Keratinocyte (primary cell): ENCODE measurements around the gene FBXO42. TPM values are rescaled to one million over a fixed set of nuclear protein-coding genes. Genes with fewer than 3 reads are reported as not detected.

Experiments used
- DNase-seq: peaks from one replicate; pipeline ENCODE4 v3.0.0-alpha.2; 2011; ENCODE audit warnings: low read depth, missing footprints, low spot score
- FAIRE-seq: peaks from 2 replicates; lab custom pipeline; 2011; peaks lifted over from hg19 to GRCh38; lab: Jason Lieb, UNC
- H2AFZ ChIP-seq: 2 replicates; pipeline ENCODE4 v1.6.0; 2012; ENCODE audit warnings: low read length, control low read depth, inconsistent platforms; ENCODE audit not compliant: control insufficient read depth
- H3K27ac ChIP-seq: 2 replicates; pipeline ENCODE4 v1.5.1; 2011; ENCODE audit warnings: low read length; ENCODE audit not compliant: control insufficient read depth, insufficient read depth
- H3K27me3 ChIP-seq: 3 replicates; pipeline ENCODE4 v1.6.0; 2011; ENCODE audit warnings: low read length; ENCODE audit not compliant: control insufficient read depth, insufficient read depth; ENCODE audit errors: extremely low read depth
- H3K36me3 ChIP-seq, 2 experiments: 2 replicates in 1 of 2; 3 replicates in 1 of 2; pipeline ENCODE4 v1.5.1; 2011; ENCODE audit warnings: low read length in 2 of 2, mild to moderate bottlenecking in 1 of 2; ENCODE audit not compliant: control insufficient read depth in 2 of 2, insufficient read depth in 2 of 2; ENCODE audit errors: extremely low read depth in 1 of 2
- H3K4me1 ChIP-seq: 3 replicates; pipeline ENCODE4 v1.5.1; 2011; ENCODE audit warnings: low read length; ENCODE audit not compliant: control insufficient read depth, insufficient read depth; ENCODE audit errors: extremely low read depth
- H3K4me2 ChIP-seq: 3 replicates; pipeline ENCODE4 v1.6.0; 2011; ENCODE audit warnings: low read depth, low read length; ENCODE audit not compliant: control insufficient read depth, insufficient read depth; ENCODE audit errors: extremely low read depth
- H3K4me3 ChIP-seq, 3 experiments: fragments of 200-600 bp in 1 of 3; sonication (generic) in 1 of 3; 2 replicates in 2 of 3; 3 replicates in 1 of 3; pipeline ENCODE4 v1.5.1; 2011 to 2016; ENCODE audit warnings: low read length in 3 of 3, mild to moderate bottlenecking in 3 of 3, control low read depth in 2 of 3, inconsistent platforms in 1 of 3, low read depth in 1 of 3, mixed read lengths in 1 of 3, mixed run types in 1 of 3, moderate library complexity in 1 of 3; ENCODE audit not compliant: control insufficient read depth in 2 of 3, insufficient read depth in 2 of 3; ENCODE audit errors: extremely low read depth in 1 of 3
- H3K79me2 ChIP-seq: 2 replicates; pipeline ENCODE4 v1.6.0; 2012; ENCODE audit warnings: low read length; ENCODE audit not compliant: control insufficient read depth, insufficient read depth
- H3K9ac ChIP-seq: 3 replicates; pipeline ENCODE4 v1.6.0; 2011; ENCODE audit warnings: low read length; ENCODE audit not compliant: control insufficient read depth, insufficient read depth; ENCODE audit errors: extremely low read depth
- H3K9me1 ChIP-seq: 3 replicates; pipeline ENCODE4 v1.6.0; 2011; ENCODE audit warnings: low read length; ENCODE audit not compliant: control insufficient read depth, insufficient read depth; ENCODE audit errors: extremely low read depth
- H3K9me3 ChIP-seq: 2 replicates; pipeline ENCODE4 v1.5.1; 2012; ENCODE audit warnings: low read depth, low read length; ENCODE audit not compliant: control insufficient read depth
- H4K20me1 ChIP-seq: 3 replicates; pipeline ENCODE4 v1.6.0; 2011; ENCODE audit warnings: low read length; ENCODE audit not compliant: control insufficient read depth, insufficient read depth; ENCODE audit errors: extremely low read depth
- CTCF ChIP-seq, 3 experiments: IDR thresholded peaks in 1 of 3; conservative IDR thresholded peaks in 1 of 3; optimal IDR thresholded peaks in 1 of 3; 2 replicates in 2 of 3; 3 replicates in 1 of 3; pipeline versions ENCODE3 to v1.5.1; 2011; ENCODE audit warnings: low read length in 3 of 3, mild to moderate bottlenecking in 3 of 3, moderate library complexity in 2 of 3, control low read depth in 1 of 3, inconsistent platforms in 1 of 3; ENCODE audit not compliant: insufficient read depth in 2 of 3; ENCODE audit errors: extremely low read depth in 1 of 3
- EZH2 ChIP-seq: IDR thresholded peaks from one replicate; pipeline ENCODE4 v1.6.1; 2012; ENCODE audit warnings: inconsistent platforms, mild to moderate bottlenecking, low read length, moderate library complexity
- dilution Hi-C: fragments of 300-500 bp; cut with MboI; formaldehyde crosslinking; loops from one replicate; pipeline ENCODE4 v1.7.0; 2020; ENCODE audit warnings: low sequenced_read_pairs; ENCODE audit not compliant: extremely low pct_ligation_motif_present
- polyA plus RNA-seq, 5 experiments: library from polyadenylated mRNA; depleted of rRNA in 3 of 5; stranded (reverse) in 3 of 5; stranded (forward) in 1 of 5; unstranded in 1 of 5; fragments of >200 nt; gene quantifications; 1 replicate in 1 of 5; 2 replicates in 3 of 5; 3 replicates in 1 of 5; pipeline versions ENCODE4 v1.2.1 to v1.2.3, GENCODE V29; 2011 to 2012; ENCODE audit warnings: missing spikeins in 2 of 5, low read depth in 1 of 5, low replicate concordance in 1 of 5

Gene FBXO42
- polyA plus RNA-seq, 1 donor (not counting 4 experiments of a cell fraction or from before 2014, with no cell fraction given) = 14.1 TPM

- Histone ChIP-seq H3K36me3 (peaks cover 0 to 2% of the 10 kb centered on the region in 2 experiments), H3K79me2 (peaks cover 89% of the 10 kb centered on the region), H3K4me1 (peaks cover 33% of the 10 kb centered on the region), H4K20me1 (peaks cover 24% of the 10 kb centered on the region), H3K4me2 (no peak overlapping the region), H3K4me3 (no peak overlapping the region), H2AFZ (no peak overlapping the region), H3K9me3 (no peaks in the 10 kb centered on the region), H3K9me1 (peaks cover 7% of the 10 kb centered on the region), H3K27me3 (no peaks in the 10 kb centered on the region), H3K27ac (no peak overlapping the region), H3K9ac (no peak overlapping the region)
- TF ChIP-seq EZH2 (no peak), CTCF (optimal IDR thresholded peaks at IDR 0.05 in 1 of 3, IDR thresholded peaks at IDR 0.05 in 1 of 3, conservative IDR thresholded peaks at IDR 0.05 in 1 of 3; ENCODE audit: extremely low read depth in 1 of 3, insufficient read depth in 2 of 3, low read length in 3 of 3) (no peak)
- FAIRE-seq (no peak), DNase-seq (no peak)
- dilution Hi-C loops = no loop called here
Observed at GRCh38 chr1:16371725-16372124, 19.4 kb upstream of the FBXO42 start.

- H3K4me2 ChIP-seq = no peak overlapping the region
Observed at GRCh38 chr1:16369821-16370220, 17.5 kb upstream of the FBXO42 start.

More at GRCh38 chr1:16369821-16370220, 17.5 kb upstream of the FBXO42 start:
- Histone ChIP-seq H2AFZ (no peak overlapping the region), H3K9me3 (no peaks in the 10 kb centered on the region), H3K4me3 (no peak overlapping the region), H4K20me1 (peaks cover 13% of the 10 kb centered on the region), H3K4me1 (peaks cover 22% of the 10 kb centered on the region), H3K27me3 (no peaks in the 10 kb centered on the region), H3K36me3 (peaks cover 0 to 2% of the 10 kb centered on the region in 2 experiments), H3K27ac (no peak overlapping the region), H3K9ac (no peak overlapping the region), H3K9me1 (peaks cover 7% of the 10 kb centered on the region), H3K79me2 (peaks cover 70% of the 10 kb centered on the region)
- no peak for FAIRE-seq
- dilution Hi-C loops = no loop called here
- no peak for DNase-seq
- TF ChIP-seq EZH2 (no peak), CTCF (optimal IDR thresholded peaks at IDR 0.05 in 1 of 3, IDR thresholded peaks at IDR 0.05 in 1 of 3, conservative IDR thresholded peaks at IDR 0.05 in 1 of 3; ENCODE audit: extremely low read depth in 1 of 3, insufficient read depth in 2 of 3, low read length in 3 of 3) (no peak)
